SU-DHL-6 (cell line): ENCODE data around the gene POP4.

ENCODE experiments used
- H2AFZ ChIP-seq: fragments of 200-600 bp; sonication (generic); 2 replicates; pipeline ENCODE4 v1.6.1; 2014; ENCODE audit warnings: low read depth, mild to moderate bottlenecking, moderate library complexity, mixed read lengths, antibody characterized with exemption, low read length; ENCODE audit not compliant: severe bottlenecking
- H3F3A ChIP-seq: fragments of 200-600 bp; shearing (Covaris generic); 2 replicates; pipeline ENCODE4 v1.6.0; 2016; ENCODE audit warnings: antibody characterized with exemption, mild to moderate bottlenecking; ENCODE audit not compliant: insufficient read depth
- H3K27ac ChIP-seq: fragments of 200-600 bp; sonication (generic); 2 replicates; pipeline ENCODE4 v1.5.1; 2016; ENCODE audit warnings: low read depth, mild to moderate bottlenecking, low read length, moderate library complexity, mixed read lengths
- H3K27me3 ChIP-seq: fragments of 200-600 bp; sonication (generic), shearing (Covaris generic); 2 replicates; pipeline ENCODE4 v1.6.0; 2014; ENCODE audit warnings: mild to moderate bottlenecking, low read length
- H3K36me3 ChIP-seq: fragments of 200-600 bp; sonication (generic); 2 replicates; pipeline ENCODE4 v1.6.1; 2014; ENCODE audit warnings: mild to moderate bottlenecking, low read length, mixed read lengths
- H3K4me2 ChIP-seq: fragments of 300-600, 200-600 bp; shearing (Covaris generic), sonication (generic); 2 replicates; pipeline ENCODE4 v1.6.0; 2014; ENCODE audit warnings: low read length, low read depth, mild to moderate bottlenecking; ENCODE audit not compliant: poor library complexity, severe bottlenecking
- H3K4me3 ChIP-seq: fragments of 200-600 bp; sonication (generic); 2 replicates; pipeline ENCODE4 v1.5.1; 2014; ENCODE audit warnings: antibody characterized with exemption, low read length, mild to moderate bottlenecking, mixed read lengths; ENCODE audit not compliant: insufficient read depth, poor library complexity, severe bottlenecking
- H3K79me2 ChIP-seq: fragments of 200-600 bp; sonication (generic); 2 replicates; pipeline ENCODE4 v1.6.1; 2014; ENCODE audit warnings: mild to moderate bottlenecking, low read length, moderate library complexity; ENCODE audit not compliant: insufficient read depth
- H3K9ac ChIP-seq: fragments of 200-600 bp; sonication (generic); 2 replicates; pipeline ENCODE4 v1.7.0; 2014; ENCODE audit warnings: mild to moderate bottlenecking, low read length
- H3K9me2 ChIP-seq: fragments of 200-600 bp; sonication (generic); replicated peaks from 2 replicates; pipeline ENCODE4 v1.6.1; 2014; ENCODE audit warnings: low read length; ENCODE audit not compliant: insufficient read depth
- H3K9me3 ChIP-seq: fragments of 200-600 bp; sonication (generic); 2 replicates; pipeline ENCODE4 v1.6.1; 2014; ENCODE audit warnings: low read length, mixed read lengths; ENCODE audit not compliant: insufficient read depth
- H4K20me1 ChIP-seq: fragments of 200-600 bp; sonication (generic); 2 replicates; pipeline ENCODE4 v1.6.1; 2014; ENCODE audit warnings: low read depth, mild to moderate bottlenecking, antibody characterized with exemption, low read length, moderate library complexity, mixed read lengths
- CTCF ChIP-seq: fragments of 200-600 bp; sonication (generic); IDR thresholded peaks from one replicate; pipeline ENCODE4 v1.5.1; 2017; ENCODE audit warnings: antibody characterized with exemption, mild to moderate bottlenecking, low read length, moderate library complexity; ENCODE audit not compliant: insufficient read depth, poor library complexity, severe bottlenecking
- EZH2phosphoT487 ChIP-seq: fragments of 200-600 bp; sonication (generic), shearing (Covaris generic); conservative IDR thresholded peaks from 2 replicates; pipeline ENCODE4 v1.6.1; 2018; ENCODE audit warnings: mild to moderate bottlenecking, antibody characterized with exemption, low read length, moderate library complexity, mixed read lengths

The POP4 gene

GRCh38 chr19:29635963-29636362 lies 29.9 kb downstream of the POP4 start:
- no peak overlapping the region for H3K4me2 ChIP-seq
- no peak overlapping the region for H3K9ac ChIP-seq
- no peaks in the 10 kb centered on the region for H3K9me2 ChIP-seq
- no peaks in the 10 kb centered on the region for H3K27me3 ChIP-seq
- no peaks in the 10 kb centered on the region for H3K79me2 ChIP-seq
- TF ChIP-seq EZH2phosphoT487 (no peak), CTCF (no peak)
- H3K9me3 ChIP-seq: no peaks in the 10 kb centered on the region
- H3K27ac ChIP-seq: no peak overlapping the region
- no peak overlapping the region for H3K4me3 ChIP-seq
- no peaks in the 10 kb centered on the region for H3F3A ChIP-seq
- no peak overlapping the region for H2AFZ ChIP-seq
- no peaks in the 10 kb centered on the region for H4K20me1 ChIP-seq
- no peaks in the 10 kb centered on the region for H3K36me3 ChIP-seq

- no peaks in the 10 kb centered on the region for H3K9me3 ChIP-seq
- no peak overlapping the region for H3K4me3 ChIP-seq
- H3K27me3 ChIP-seq: no peaks in the 10 kb centered on the region
- no peak overlapping the region for H3K4me2 ChIP-seq
- H3K9me2 ChIP-seq: no peaks in the 10 kb centered on the region
- H3K27ac ChIP-seq: no peak overlapping the region
- H3K9ac ChIP-seq: no peak overlapping the region
- no peaks in the 10 kb centered on the region for H3K79me2 ChIP-seq
- H4K20me1 ChIP-seq: no peaks in the 10 kb centered on the region
- no peak overlapping the region for H2AFZ ChIP-seq
- H3F3A ChIP-seq: no peaks in the 10 kb centered on the region
- no peak for TF ChIP-seq EZH2phosphoT487
- TF ChIP-seq CTCF: no peak
- no peaks in the 10 kb centered on the region for H3K36me3 ChIP-seq
Measured at GRCh38 chr19:29636553-29637360, 30.7 kb downstream of the POP4 start.

- no peak overlapping the region for H3K27ac ChIP-seq
- no peaks in the 10 kb centered on the region for H3F3A ChIP-seq
- H3K36me3 ChIP-seq: no peaks in the 10 kb centered on the region
- H3K9ac ChIP-seq: no peak overlapping the region
- TF ChIP-seq EZH2phosphoT487: no peak
- TF ChIP-seq CTCF: no peak
- H2AFZ ChIP-seq: no peak overlapping the region
- no peak overlapping the region for H3K4me3 ChIP-seq
- no peaks in the 10 kb centered on the region for H3K9me2 ChIP-seq
- H3K27me3 ChIP-seq: no peaks in the 10 kb centered on the region
- H4K20me1 ChIP-seq: no peaks in the 10 kb centered on the region
- H3K79me2 ChIP-seq: no peaks in the 10 kb centered on the region
- H3K4me2 ChIP-seq: no peak overlapping the region
- no peaks in the 10 kb centered on the region for H3K9me3 ChIP-seq
Measured at GRCh38 chr19:29639086-29639485, 33.0 kb downstream of the POP4 start.
